H54 (cell line): ENCODE data around the gene LRRC14B.

Source experiments
- DNase-seq: peaks from one replicate; pipeline ENCODE4 v3.0.0; 2011; ENCODE audit warnings: low spot score, mixed read lengths; ENCODE audit not compliant: insufficient read length
- FAIRE-seq: peaks from 3 replicates; lab custom pipeline; 2011; peaks lifted over from hg19 to GRCh38; lab: Jason Lieb, UNC
- POLR2A ChIP-seq: IDR thresholded peaks from 2 replicates; pipeline ENCODE4 v1.6.1; 2011; ENCODE audit warnings: low read depth, mild to moderate bottlenecking, low read length

The LRRC14B gene

GRCh38 chr5:155651-156410 lies 35.5 kb upstream of the LRRC14B start:
- no peak for TF ChIP-seq POLR2A
- DNase-seq (no peak), FAIRE-seq (no peak)

- TF ChIP-seq POLR2A = no peak
- FAIRE-seq (no peak), DNase-seq (no peak)
These were observed 34.8 kb upstream of the LRRC14B start for GRCh38 chr5:156411-157072.

- FAIRE-seq (no peak), DNase-seq (no peak)
- no peak for TF ChIP-seq POLR2A
These were observed 34.1 kb upstream of the LRRC14B start for GRCh38 chr5:157126-157715.

GRCh38 chr5:157801-158200 lies 33.5 kb upstream of the LRRC14B start:
- no peak for TF ChIP-seq POLR2A
- FAIRE-seq = no peak
- no peak for DNase-seq

- no peak for FAIRE-seq
- DNase-seq = no peak
- no peak for TF ChIP-seq POLR2A
These were observed 32.4 kb upstream of the LRRC14B start for GRCh38 chr5:158807-159447.

- FAIRE-seq (no peak), DNase-seq (no peak)
- no peak for TF ChIP-seq POLR2A
These were observed 31.7 kb upstream of the LRRC14B start for GRCh38 chr5:159448-160172.

GRCh38 chr5:160173-160510 lies 31.2 kb upstream of the LRRC14B start:
- FAIRE-seq = no peak
- DNase-seq = no peak
- TF ChIP-seq POLR2A = no peak

- DNase-seq (no peak), FAIRE-seq (no peak)
- no peak for TF ChIP-seq POLR2A
These were observed 30.1 kb upstream of the LRRC14B start for GRCh38 chr5:160921-161802.

- FAIRE-seq (no peak), DNase-seq (no peak)
- TF ChIP-seq POLR2A = no peak
These were observed 29.5 kb upstream of the LRRC14B start for GRCh38 chr5:161803-162110.

GRCh38 chr5:162190-162564 lies 29.1 kb upstream of the LRRC14B start:
- DNase-seq (no peak), FAIRE-seq (no peak)
- no peak for TF ChIP-seq POLR2A

GRCh38 chr5:162565-163337 lies 28.5 kb upstream of the LRRC14B start:
- FAIRE-seq (no peak), DNase-seq (no peak)
- no peak for TF ChIP-seq POLR2A

GRCh38 chr5:163338-163620 lies 28.0 kb upstream of the LRRC14B start:
- DNase-seq (no peak), FAIRE-seq (no peak)
- no peak for TF ChIP-seq POLR2A
